ENCODE results near the gene MAB21L3.

DNA sequence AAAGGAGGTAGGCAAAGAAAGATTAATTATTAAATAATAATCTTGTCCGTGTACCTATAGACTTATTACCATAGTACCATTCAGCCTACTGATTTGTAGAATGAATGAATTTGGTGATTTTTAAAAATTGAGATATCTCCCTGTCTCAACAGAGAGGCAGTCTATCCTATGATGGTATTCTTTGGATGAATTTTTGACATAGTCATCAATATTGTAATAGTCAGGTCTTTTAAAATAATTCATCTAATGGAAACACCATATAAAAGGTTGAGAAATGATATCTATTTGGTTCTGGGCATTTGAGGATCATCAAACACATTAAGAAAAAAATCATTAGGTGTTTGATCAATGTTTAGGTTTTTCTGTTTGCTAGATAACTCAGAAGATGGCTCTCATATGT lies 35.6 kb upstream of the MAB21L3 start:
- TF ChIP-seq POLR2AphosphoS5 (IDR thresholded peaks at IDR 0.05), result no peak
- TF ChIP-seq, protein P1, sequence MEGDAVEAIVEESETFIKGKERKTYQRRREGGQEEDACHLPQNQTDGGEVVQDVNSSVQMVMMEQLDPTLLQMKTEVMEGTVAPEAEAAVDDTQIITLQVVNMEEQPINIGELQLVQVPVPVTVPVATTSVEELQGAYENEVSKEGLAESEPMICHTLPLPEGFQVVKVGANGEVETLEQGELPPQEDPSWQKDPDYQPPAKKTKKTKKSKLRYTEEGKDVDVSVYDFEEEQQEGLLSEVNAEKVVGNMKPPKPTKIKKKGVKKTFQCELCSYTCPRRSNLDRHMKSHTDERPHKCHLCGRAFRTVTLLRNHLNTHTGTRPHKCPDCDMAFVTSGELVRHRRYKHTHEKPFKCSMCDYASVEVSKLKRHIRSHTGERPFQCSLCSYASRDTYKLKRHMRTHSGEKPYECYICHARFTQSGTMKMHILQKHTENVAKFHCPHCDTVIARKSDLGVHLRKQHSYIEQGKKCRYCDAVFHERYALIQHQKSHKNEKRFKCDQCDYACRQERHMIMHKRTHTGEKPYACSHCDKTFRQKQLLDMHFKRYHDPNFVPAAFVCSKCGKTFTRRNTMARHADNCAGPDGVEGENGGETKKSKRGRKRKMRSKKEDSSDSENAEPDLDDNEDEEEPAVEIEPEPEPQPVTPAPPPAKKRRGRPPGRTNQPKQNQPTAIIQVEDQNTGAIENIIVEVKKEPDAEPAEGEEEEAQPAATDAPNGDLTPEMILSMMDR (IDR thresholded peaks at IDR 0.05), result no peak
- no peak for TF ChIP-seq EP300 (IDR thresholded peaks at IDR 0.05)
- no peak for TF ChIP-seq POLR2A (IDR thresholded peaks at IDR 0.05)
